Measurements from ENCODE around the gene ADAMTSL1. TPM values are rescaled to one million over a fixed set of nuclear protein-coding genes. Genes with fewer than 3 reads are reported as not detected.

Gene ADAMTSL1
- total and polyA plus RNA-seq, 2 donors (not counting 3 experiments of a cell fraction or from before 2014, with no cell fraction given): 15.0 to 18.4 TPM

- H3K9ac ChIP-seq (replicated peaks; ENCODE audit: extremely low read depth, insufficient read depth, low read length): no peak overlapping the region
- H3K9me3 ChIP-seq (replicated peaks; ENCODE audit: control insufficient read depth, insufficient read depth, low read length): no peaks in the 10 kb centered on the region
- H3K36me3 ChIP-seq (ENCODE audit: control insufficient read depth in 2 of 2, extremely low read depth in 1 of 2, insufficient read depth in 2 of 2, low read length in 2 of 2): no peaks in the 10 kb centered on the region
- H3K9me1 ChIP-seq (replicated peaks; ENCODE audit: control insufficient read depth, extremely low read depth, insufficient read depth, low read length): no peaks in the 10 kb centered on the region
- FAIRE-seq (no peak), DNase-seq (ENCODE audit: low read depth, low spot score) (no peak)
- no TSS peak for BruUV-seq (replicated peaks)
- no peaks in the 10 kb centered on the region for H4K20me1 ChIP-seq (replicated peaks; ENCODE audit: control insufficient read depth, extremely low read depth, insufficient read depth, low read length)
- dilution Hi-C loops (cut with MboI; ENCODE audit: extremely low pct_ligation_motif_present, low sequenced_read_pairs): no loop called here
- peaks cover 2% of the 10 kb centered on the region in 2 experiments for H3K27me3 ChIP-seq (ENCODE audit: control insufficient read depth in 2 of 2, insufficient read depth in 2 of 2, low read length in 2 of 2)
- H3K4me3 ChIP-seq (replicated peaks in 1 of 3; ENCODE audit: insufficient read depth in 1 of 3, low read depth in 1 of 3, low read length in 3 of 3): no peak overlapping the region
- H3K4me2 ChIP-seq (ENCODE audit: insufficient read depth, low read length): no peak overlapping the region
- no peak overlapping the region for H3K27ac ChIP-seq (ENCODE audit: insufficient read depth, low read depth, low read length)
- TF ChIP-seq MAX (IDR thresholded peaks at IDR 0.05; ENCODE audit: insufficient read depth, insufficient read length) (no peak), POLR2A (IDR thresholded peaks at IDR 0.05; ENCODE audit: low read depth, low read length) (no peak), GATA2 (IDR thresholded peaks at IDR 0.05; ENCODE audit: insufficient read depth, insufficient read length, low read depth, low read length) (no peak), EZH2 (IDR thresholded peaks at IDR 0.05; ENCODE audit: borderline replicate concordance, low read depth, low read length, severe bottlenecking) (no peak), JUN (IDR thresholded peaks at IDR 0.05; ENCODE audit: borderline replicate concordance, insufficient read depth, insufficient read length, low read depth) (no peak), CTCF (IDR thresholded peaks at IDR 0.05; ENCODE audit: extremely low read depth in 1 of 2, insufficient read depth in 1 of 2, low read depth in 1 of 2, low read length in 2 of 2) (no peak), POLR2AphosphoS5 (IDR thresholded peaks at IDR 0.05; ENCODE audit: insufficient read depth, low read depth, low read length) (no peak), MYC (IDR thresholded peaks at IDR 0.05; ENCODE audit: low read depth, low read length) (no peak), FOS (IDR thresholded peaks at IDR 0.05; ENCODE audit: borderline replicate concordance, insufficient read depth, low read length) (no peak)
- ChIA-PET CTCF (no interaction called here), POLR2A (no interaction called here)
- intact Hi-C loops (cut with micrococcal nuclease): no loop called here
- H3K79me2 ChIP-seq (ENCODE audit: control insufficient read depth, insufficient read depth, low read length): no peaks in the 10 kb centered on the region
- no peak overlapping the region for H2AFZ ChIP-seq (ENCODE audit: low read depth, low read length)
- peaks cover 14% of the 10 kb centered on the region for H3K4me1 ChIP-seq (ENCODE audit: control insufficient read depth, extremely low read depth, insufficient read depth, low read length)
These were observed 467.2 kb downstream of the ADAMTSL1 start for GRCh38 chr9:18941060-18941740.
